IMR-90 (cell line): ENCODE results near the gene TEX52. TPM values are rescaled to one million over a fixed set of nuclear protein-coding genes. Genes with fewer than 3 reads are reported as not detected.

Source experiments
- ATAC-seq: fragments of 200-7000 bp; cut with Tn5 transposase; 2 replicates; pipeline ENCODE4 v1.9.1; 2020; ENCODE audit warnings: low read depth, mild to moderate bottlenecking, moderate library complexity
- BruUV-seq: library from RNA; stranded (reverse); fragments of 400-500 nt; replicated peaks from 2 replicates; lab custom pipeline; 2021; lab: Mats Ljungman, UMichigan
- CTCF ChIA-PET: fragments of 300-600 bp; formaldehyde crosslinking; extraction: SDS; loops from one replicate; lab custom pipeline; 2021; ENCODE audit warnings: antibody characterized with exemption; lab: Yijun Ruan, JAX
- POLR2A ChIA-PET: fragments of 300-600 bp; sonication (Branson Sonifier 250); formaldehyde crosslinking; loops from one replicate; lab custom pipeline; 2022; ENCODE audit warnings: antibody characterized with exemption; ENCODE audit not compliant: unreplicated experiment; lab: Charles Lee
- DNase-seq: peaks from one replicate; pipeline ENCODE4 v3.0.0; 2013
- H2AFZ ChIP-seq: replicated peaks from 2 replicates; pipeline ENCODE3; 2013; ENCODE audit warnings: low read length, mild to moderate bottlenecking; ENCODE audit not compliant: poor library complexity
- H2AK5ac ChIP-seq: 2 replicates; pipeline ENCODE4 v1.6.1; 2013; ENCODE audit warnings: low read depth, low read length, inconsistent platforms
- H2AK9ac ChIP-seq: replicated peaks from 2 replicates; pipeline ENCODE3; 2013; ENCODE audit warnings: mild to moderate bottlenecking, low read depth, low read length, moderate library complexity; ENCODE audit not compliant: poor library complexity
- H2BK120ac ChIP-seq: 2 replicates; pipeline ENCODE4 v1.6.1; 2013; ENCODE audit warnings: low read depth, low read length, inconsistent platforms
- H2BK15ac ChIP-seq: 3 replicates; pipeline ENCODE4 v1.6.1; 2013; ENCODE audit warnings: low read depth, low read length, inconsistent platforms
- H2BK20ac ChIP-seq: 2 replicates; pipeline ENCODE4 v1.6.1; 2013; ENCODE audit warnings: low read depth, mild to moderate bottlenecking, inconsistent platforms, low read length, moderate library complexity
- H2BK5ac ChIP-seq: 2 replicates; pipeline ENCODE4 v1.6.1; 2013; ENCODE audit warnings: mild to moderate bottlenecking, low read depth, low read length, inconsistent platforms; ENCODE audit not compliant: poor library complexity, severe bottlenecking
- H3K14ac ChIP-seq: replicated peaks from 2 replicates; pipeline ENCODE4 v1.6.1; 2013; ENCODE audit warnings: low read depth, low read length, inconsistent platforms
- H3K18ac ChIP-seq: 2 replicates; pipeline ENCODE4 v1.6.1; 2013; ENCODE audit warnings: low read depth, low read length, control low read depth
- H3K23ac ChIP-seq: 2 replicates; pipeline ENCODE4 v1.6.1; 2013; ENCODE audit warnings: low read depth, low read length, inconsistent platforms
- H3K27ac ChIP-seq: 2 replicates; pipeline ENCODE4 v1.5.1; 2013; ENCODE audit warnings: mild to moderate bottlenecking, control low read depth, low read length; ENCODE audit not compliant: insufficient read depth
- H3K27me3 ChIP-seq: 2 replicates; pipeline ENCODE4 v1.6.1; 2013; ENCODE audit warnings: low read length; ENCODE audit not compliant: control insufficient read depth, insufficient read depth
- H3K36me3 ChIP-seq: 2 replicates; pipeline ENCODE4 v1.6.1; 2013; ENCODE audit warnings: low read length, mixed read lengths; ENCODE audit not compliant: control insufficient read depth, insufficient read depth
- H3K4ac ChIP-seq: 2 replicates; pipeline ENCODE4 v1.6.1; 2013; ENCODE audit warnings: low read depth, low read length, inconsistent platforms
- H3K4me1 ChIP-seq: 2 replicates; pipeline ENCODE4 v1.6.1; 2013; ENCODE audit warnings: low read length, mixed read lengths; ENCODE audit not compliant: control insufficient read depth, insufficient read depth
- H3K4me2 ChIP-seq: 2 replicates; pipeline ENCODE4 v1.6.1; 2013; ENCODE audit warnings: low read depth, mild to moderate bottlenecking, control low read depth, low read length, moderate library complexity
- H3K4me3 ChIP-seq: 2 replicates; pipeline ENCODE4 v1.5.1; 2013; ENCODE audit warnings: low read depth, mild to moderate bottlenecking, control low read depth, low read length, moderate library complexity; ENCODE audit not compliant: insufficient read depth
- H3K56ac ChIP-seq: 2 replicates; pipeline ENCODE4 v1.6.1; 2013; ENCODE audit warnings: low read length, inconsistent platforms; ENCODE audit not compliant: insufficient read depth; ENCODE audit errors: extremely low read depth
- H3K79me1 ChIP-seq, 2 experiments: 2 replicates each; pipeline ENCODE4 v1.6.1; 2013; ENCODE audit warnings: low read length in 2 of 2, inconsistent platforms in 1 of 2, low read depth in 1 of 2
- H3K9ac ChIP-seq: 2 replicates; pipeline ENCODE4 v1.6.1; 2013; ENCODE audit warnings: low read depth, low read length, control low read depth
- H3K9me1 ChIP-seq: 2 replicates; pipeline ENCODE4 v1.6.1; 2013; ENCODE audit warnings: low read length, inconsistent platforms; ENCODE audit not compliant: insufficient read depth
- H3K9me3 ChIP-seq: 2 replicates; pipeline ENCODE4 v1.6.1; 2013; ENCODE audit warnings: low read length; ENCODE audit not compliant: control insufficient read depth, insufficient read depth
- H4K20me1 ChIP-seq: 2 replicates; pipeline ENCODE4 v1.6.1; 2013; ENCODE audit warnings: low read length, inconsistent platforms; ENCODE audit not compliant: insufficient read depth
- H4K5ac ChIP-seq: 2 replicates; pipeline ENCODE4 v1.6.1; 2013; ENCODE audit warnings: mild to moderate bottlenecking, low read depth, low read length, control low read depth
- H4K8ac ChIP-seq, 2 experiments: 2 replicates each; pipeline ENCODE4 v1.6.1; 2013; ENCODE audit warnings: low read depth in 2 of 2, low read length in 2 of 2, control low read depth in 1 of 2, inconsistent platforms in 1 of 2
- H4K91ac ChIP-seq: 2 replicates; pipeline ENCODE4 v1.6.1; 2013; ENCODE audit warnings: low read depth, low read length, inconsistent platforms; ENCODE audit not compliant: insufficient read depth
- BHLHE40 ChIP-seq: fragments of 150-350 bp; IDR thresholded peaks from 2 replicates; pipeline ENCODE4 v1.6.1; 2016; ENCODE audit warnings: mild to moderate bottlenecking, low read depth, low read length
- CEBPB ChIP-seq: IDR thresholded peaks from 2 replicates; pipeline ENCODE4 v1.6.1; 2012; ENCODE audit warnings: low read depth, low read length, improper control_type of control experiment
- CHD1 ChIP-seq: IDR thresholded peaks from 2 replicates; pipeline ENCODE4 v1.6.1; 2012; ENCODE audit warnings: low read depth, low read length, improper control_type of control experiment
- CTCF ChIP-seq: conservative IDR thresholded peaks from 2 replicates; pipeline ENCODE4 v1.5.1; 2012; ENCODE audit warnings: mild to moderate bottlenecking, low read depth, low read length, improper control_type of control experiment
- ELK1 ChIP-seq: fragments of 150-350 bp; IDR thresholded peaks from 2 replicates; pipeline ENCODE4 v1.6.1; 2016; ENCODE audit warnings: low read depth, mild to moderate bottlenecking, low read length, moderate library complexity, borderline replicate concordance
- FOS ChIP-seq: fragments of 150-350 bp; IDR thresholded peaks from 2 replicates; pipeline ENCODE4 v1.6.1; 2016; ENCODE audit warnings: low read depth, low read length
- MAFK ChIP-seq: IDR thresholded peaks from 2 replicates; pipeline ENCODE4 v1.6.1; 2012; ENCODE audit warnings: low read depth, low read length, improper control_type of control experiment
- MAZ ChIP-seq: IDR thresholded peaks from 2 replicates; pipeline ENCODE4 v1.6.1; 2012; ENCODE audit warnings: low read depth, mild to moderate bottlenecking, low read length, improper control_type of control experiment, moderate library complexity, borderline replicate concordance
- MXI1 ChIP-seq: IDR thresholded peaks from 2 replicates; pipeline ENCODE4 v1.6.1; 2012; ENCODE audit warnings: low read depth, mild to moderate bottlenecking, low read length, moderate library complexity, borderline replicate concordance
- NFE2L2 ChIP-seq: fragments of 150-350 bp; IDR thresholded peaks from 2 replicates; pipeline ENCODE4 v1.6.1; 2016; ENCODE audit warnings: low read depth, mild to moderate bottlenecking, low read length
- POLR2A ChIP-seq: IDR thresholded peaks from 2 replicates; pipeline ENCODE4 v1.6.1; 2012; ENCODE audit warnings: mild to moderate bottlenecking, low read depth, low read length
- RAD21 ChIP-seq: IDR thresholded peaks from 2 replicates; pipeline ENCODE4 v1.6.1; 2012; ENCODE audit warnings: low read length, improper control_type of control experiment
- RCOR1 ChIP-seq: IDR thresholded peaks from 2 replicates; pipeline ENCODE4 v1.6.1; 2012; ENCODE audit warnings: mild to moderate bottlenecking, low read length, improper control_type of control experiment; ENCODE audit not compliant: insufficient replicate concordance
- RFX5 ChIP-seq: IDR thresholded peaks from 2 replicates; pipeline ENCODE4 v1.8.0; 2012; ENCODE audit warnings: low read depth, mild to moderate bottlenecking, low read length, moderate library complexity
- SMC3 ChIP-seq: fragments of 150-350 bp; IDR thresholded peaks from 2 replicates; pipeline ENCODE4 v1.6.1; 2016; ENCODE audit warnings: low read depth, mild to moderate bottlenecking, antibody characterized with exemption, low read length, moderate library complexity
- USF2 ChIP-seq: fragments of 150-350 bp; IDR thresholded peaks from 2 replicates; pipeline ENCODE4 v1.6.1; 2017; ENCODE audit warnings: mild to moderate bottlenecking, antibody characterized with exemption, low read length, low read depth
- WGBS, 2 experiments: methylation state at CpG; one replicate each; pipeline versions ENCODE4 v1.1.5 to v1.1.7; 2013; ENCODE audit warnings: missing lambda C conversion rate in 2 of 2; ENCODE audit not compliant: insufficient read length in 1 of 2; ENCODE audit errors: extremely low coverage in 2 of 2; 5-methylcytosine and 5-hydroxymethylcytosine counted together
- dilution Hi-C: fragments of 300-500 bp; cut with HindIII; formaldehyde crosslinking; loops from one replicate; pipeline ENCODE4 v1.14.3; 2018; ENCODE audit warnings: low sequenced_read_pairs; ENCODE audit not compliant: unreplicated experiment
- in situ Hi-C: fragments of 300-500 bp; cut with MboI; formaldehyde crosslinking; loops from 3 replicates; pipeline ENCODE4 v1.14.3; 2019; ENCODE audit warnings: low sequenced_read_pairs, inconsistent platforms, mixed read lengths
- intact Hi-C: fragments of 100-400 bp; cut with micrococcal nuclease; formaldehyde crosslinking; loops from 2 replicates; pipeline ENCODE4 v1.10.0; 2022
- polyA plus RNA-seq, 3 experiments: library from polyadenylated mRNA; depleted of rRNA; stranded (reverse); fragments of >200 nt; gene quantifications; 2 replicates each; pipeline ENCODE4 v1.2.3, GENCODE V29; 2012; ENCODE audit warnings: low replicate concordance in 1 of 3
- total RNA-seq: library from RNA; depleted of rRNA; stranded (reverse); fragments of >200 nt; gene quantifications from 2 replicates; pipeline ENCODE4 v1.2.3, GENCODE V29; 2012

The TEX52 gene
- total and polyA plus RNA-seq, 2 of the 4 experiments (the other 2 are of a cell fraction): not detected

- POLR2A ChIA-PET: no interaction called here
Measured at GRCh38 chr12:2851931-2852330, 4.9 kb downstream of the TEX52 start.

More at GRCh38 chr12:2851931-2852330, 4.9 kb downstream of the TEX52 start:
- ATAC-seq: no peak
- no peak overlapping the region for H2BK5ac ChIP-seq
- H2BK15ac ChIP-seq: no peak overlapping the region
- H4K5ac ChIP-seq: no peak overlapping the region
- H3K36me3 ChIP-seq: no peaks in the 10 kb centered on the region
- WGBS, 2 experiments: no CpG with 5 or more reads among the region's 3 CpGs
- dilution Hi-C loops (no loop called here), intact Hi-C loops (loop anchor here (2.0 kb wide), 1 partner anchor 183 kb away; no protein-coding TSS in a partner anchor), in situ Hi-C loops (loop anchor here (10.0 kb wide), 1 partner anchor 183 kb away; no protein-coding TSS in a partner anchor)
- H2AFZ ChIP-seq: no peak overlapping the region
- H3K9me3 ChIP-seq: no peaks in the 10 kb centered on the region
- H2AK5ac ChIP-seq: no peak overlapping the region
- peaks cover 4% of the 10 kb centered on the region; the same call in 1 of the 2 replicates for H3K9me1 ChIP-seq
- H3K4ac ChIP-seq: no peak overlapping the region
- no peak overlapping the region for H3K14ac ChIP-seq
- no peak overlapping the region for H3K27ac ChIP-seq
- H3K4me1 ChIP-seq: peaks cover 5% of the 10 kb centered on the region
- CTCF ChIA-PET: no interaction called here
- no peak overlapping the region for H3K18ac ChIP-seq
- no peak overlapping the region for H3K4me2 ChIP-seq
- no TSS peak for BruUV-seq
- H3K9ac ChIP-seq: no peak overlapping the region
- no peaks in the 10 kb centered on the region for H3K79me1 ChIP-seq
- no peaks in the 10 kb centered on the region for H3K27me3 ChIP-seq
- no peak overlapping the region for H3K23ac ChIP-seq
- H2BK20ac ChIP-seq: no peak overlapping the region
- no peak overlapping the region for H2AK9ac ChIP-seq
- H4K20me1 ChIP-seq: 0 out of 2 replicates have a peak, but pooled peaks cover 2% of the 10 kb centered on the region
- TF ChIP-seq RAD21 (no peak), MAFK (no peak), CHD1 (no peak), RCOR1 (no peak), USF2 (no peak), CTCF (no peak), CEBPB (no peak), FOS (no peak), ELK1 (no peak), MAZ (no peak), NFE2L2 (no peak), RFX5 (no peak), MXI1 (no peak), BHLHE40 (no peak), POLR2A (no peak), SMC3 (no peak)
- no peak overlapping the region for H3K4me3 ChIP-seq
- H4K8ac ChIP-seq: no peak overlapping the region
- no peak overlapping the region for H4K91ac ChIP-seq
- no peak overlapping the region for H2BK120ac ChIP-seq
- H3K56ac ChIP-seq: no peak overlapping the region
- DNase-seq: no peak
